ENCODE results near the gene PREX1.

PREX1 gene

DNA sequence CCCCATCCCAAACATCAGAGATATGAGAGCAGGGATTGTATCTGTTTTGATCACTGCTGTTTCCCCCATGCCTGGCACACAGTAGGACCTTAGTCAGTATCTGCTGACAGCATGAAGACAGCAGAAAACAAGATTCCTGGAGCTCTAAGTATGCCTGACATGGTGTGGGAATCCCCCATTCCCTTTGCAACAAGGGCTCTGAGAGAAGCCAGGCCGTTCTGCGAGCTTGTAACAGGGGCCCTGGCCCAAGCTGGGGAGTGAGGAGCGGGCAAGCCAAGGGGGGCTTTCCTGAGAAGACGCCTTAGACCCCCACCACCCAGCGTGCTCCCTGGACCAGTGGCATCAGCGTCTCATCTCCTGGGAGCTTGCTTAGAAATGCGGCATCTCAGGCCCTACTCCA lies 25.2 kb downstream of the PREX1 start:
- no peak for DNase-seq
- peaks cover 0 to 17% (median 7%) of the 10 kb centered on the region in 4 donors for H3K4me1 ChIP-seq
- intact Hi-C loops (cut with DNase I; ENCODE audit: low total_unique reads), result no loop called here
- no peaks in the 10 kb centered on the region for H3K27me3 ChIP-seq
- TF ChIP-seq, protein P1, sequence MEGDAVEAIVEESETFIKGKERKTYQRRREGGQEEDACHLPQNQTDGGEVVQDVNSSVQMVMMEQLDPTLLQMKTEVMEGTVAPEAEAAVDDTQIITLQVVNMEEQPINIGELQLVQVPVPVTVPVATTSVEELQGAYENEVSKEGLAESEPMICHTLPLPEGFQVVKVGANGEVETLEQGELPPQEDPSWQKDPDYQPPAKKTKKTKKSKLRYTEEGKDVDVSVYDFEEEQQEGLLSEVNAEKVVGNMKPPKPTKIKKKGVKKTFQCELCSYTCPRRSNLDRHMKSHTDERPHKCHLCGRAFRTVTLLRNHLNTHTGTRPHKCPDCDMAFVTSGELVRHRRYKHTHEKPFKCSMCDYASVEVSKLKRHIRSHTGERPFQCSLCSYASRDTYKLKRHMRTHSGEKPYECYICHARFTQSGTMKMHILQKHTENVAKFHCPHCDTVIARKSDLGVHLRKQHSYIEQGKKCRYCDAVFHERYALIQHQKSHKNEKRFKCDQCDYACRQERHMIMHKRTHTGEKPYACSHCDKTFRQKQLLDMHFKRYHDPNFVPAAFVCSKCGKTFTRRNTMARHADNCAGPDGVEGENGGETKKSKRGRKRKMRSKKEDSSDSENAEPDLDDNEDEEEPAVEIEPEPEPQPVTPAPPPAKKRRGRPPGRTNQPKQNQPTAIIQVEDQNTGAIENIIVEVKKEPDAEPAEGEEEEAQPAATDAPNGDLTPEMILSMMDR (IDR thresholded peaks at IDR 0.05), result no peak
- H3K27ac ChIP-seq, result no peak overlapping the region
- no peaks in the 10 kb centered on the region for H3K9me3 ChIP-seq
- no peak overlapping the region for H3K4me3 ChIP-seq
- H3K36me3 ChIP-seq, result no peaks in the 10 kb centered on the region

GRCh38 chr20:48802216-48802615 lies 25.6 kb downstream of the PREX1 start:
- intact Hi-C loops (cut with DNase I; ENCODE audit: low total_unique reads), result no loop called here
- no peaks in the 10 kb centered on the region for H3K9me3 ChIP-seq
- H3K4me3 ChIP-seq, result no peak overlapping the region
- H3K27me3 ChIP-seq, result no peaks in the 10 kb centered on the region
- TF ChIP-seq, protein P1 (IDR thresholded peaks at IDR 0.05), result no peak
- DNase-seq, result no peak
- peaks cover 0 to 17% (median 7%) of the 10 kb centered on the region in 4 donors for H3K4me1 ChIP-seq
- H3K36me3 ChIP-seq, result no peaks in the 10 kb centered on the region
- H3K27ac ChIP-seq, result no peak overlapping the region

DNA sequence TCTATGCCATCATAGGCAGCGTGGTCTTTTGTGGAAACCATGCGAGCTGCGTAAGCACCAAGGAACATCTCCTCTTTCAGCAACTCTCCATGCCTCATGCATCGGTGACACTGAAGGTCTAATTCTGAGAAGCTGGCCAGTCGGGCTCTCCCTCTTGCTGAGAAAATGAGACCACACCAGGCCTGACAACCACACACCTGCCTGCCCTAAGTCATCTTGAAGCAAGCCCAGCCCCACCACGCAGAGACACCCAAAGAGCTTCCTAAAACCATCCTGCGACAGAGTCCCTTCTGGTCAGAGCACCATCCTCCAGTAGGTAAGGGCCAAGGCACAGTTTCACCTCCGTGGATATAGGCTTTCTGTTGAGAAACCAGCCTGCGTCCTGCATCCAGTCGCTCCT lies 26.6 kb downstream of the PREX1 start:
- DNase-seq, result no peak
- H3K36me3 ChIP-seq, result no peaks in the 10 kb centered on the region
- no peaks in the 10 kb centered on the region for H3K9me3 ChIP-seq
- no peak overlapping the region for H3K27ac ChIP-seq
- TF ChIP-seq, protein P1 (IDR thresholded peaks at IDR 0.05), result no peak
- H3K4me1 ChIP-seq, result peaks cover 0 to 17% (median 7%) of the 10 kb centered on the region in 4 donors
- no peaks in the 10 kb centered on the region for H3K27me3 ChIP-seq
- H3K4me3 ChIP-seq, result no peak overlapping the region
- intact Hi-C loops (cut with DNase I; ENCODE audit: low total_unique reads), result no loop called here

- H3K4me3 ChIP-seq, result no peak overlapping the region
- no peak for DNase-seq
- peaks cover 0 to 13% (median 6%) of the 10 kb centered on the region in 4 donors for H3K4me1 ChIP-seq
- no peak overlapping the region for H3K27ac ChIP-seq
- TF ChIP-seq, protein P1 (IDR thresholded peaks at IDR 0.05), result no peak
- H3K36me3 ChIP-seq, result no peaks in the 10 kb centered on the region
- intact Hi-C loops (cut with DNase I; ENCODE audit: low total_unique reads), result no loop called here
- no peaks in the 10 kb centered on the region for H3K9me3 ChIP-seq
- no peaks in the 10 kb centered on the region for H3K27me3 ChIP-seq
Observed at GRCh38 chr20:48800177-48800576, 27.6 kb downstream of the PREX1 start.

DNA sequence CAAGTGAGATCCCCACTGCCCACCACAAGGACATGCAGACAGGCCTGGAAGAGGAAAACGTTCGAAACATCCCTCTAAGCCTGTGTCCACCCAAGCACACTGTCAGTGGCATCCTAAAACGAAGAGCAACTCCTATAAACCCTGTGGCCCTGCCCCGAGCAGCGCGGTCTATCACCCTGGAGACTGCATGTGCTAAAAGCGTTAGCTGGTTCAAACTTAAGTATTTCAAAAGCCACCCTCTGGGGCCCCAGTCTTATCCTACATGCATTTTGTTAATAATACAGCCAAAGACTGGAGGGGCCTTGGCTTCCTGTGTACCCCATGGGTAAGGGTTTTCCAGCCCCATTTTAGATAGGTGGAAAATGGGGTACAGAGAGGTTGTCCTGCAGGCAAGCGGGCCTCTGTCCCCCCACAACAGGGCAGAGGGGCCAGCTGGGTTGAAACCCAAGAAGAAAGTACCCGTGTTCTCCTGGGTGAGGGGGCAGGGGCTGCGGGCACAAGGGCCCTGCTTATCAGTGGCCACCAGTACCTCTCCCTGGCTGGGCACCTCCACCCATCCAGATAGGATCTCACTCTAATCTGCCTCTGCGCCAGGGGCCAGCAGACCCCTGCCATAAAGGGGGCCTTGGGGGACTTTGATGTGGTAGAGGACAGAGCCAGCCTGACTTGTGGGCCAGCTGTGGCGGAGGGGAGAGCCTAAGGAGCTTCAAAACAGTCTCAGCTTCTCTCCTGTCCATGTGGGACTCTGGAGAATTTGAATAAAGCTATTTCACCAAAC lies 28.3 kb downstream of the PREX1 start:
- no peaks in the 10 kb centered on the region for H3K27me3 ChIP-seq
- no peak overlapping the region for H3K4me3 ChIP-seq
- DNase-seq, result no peak
- H3K4me1 ChIP-seq, result peaks cover 0 to 13% (median 5%) of the 10 kb centered on the region in 4 donors
- H3K27ac ChIP-seq, result no peak overlapping the region
- H3K9me3 ChIP-seq, result no peaks in the 10 kb centered on the region
- H3K36me3 ChIP-seq, result no peaks in the 10 kb centered on the region
- TF ChIP-seq, protein P1 (IDR thresholded peaks at IDR 0.05), result no peak
- intact Hi-C loops (cut with DNase I; ENCODE audit: low total_unique reads), result no loop called here
